K562 (cell line): ENCODE results near the gene SERPINB5.

ENCODE experiments used
- CBFB ChIP-seq: sonication (generic); formaldehyde crosslinking; IDR thresholded peaks from 2 replicates; pipeline ENCODE4 v1.4.0; 2020; ENCODE audit warnings: mild to moderate bottlenecking, missing genetic modification reagents
- KDM5B ChIP-seq: fragments of 200-600 bp; sonication (generic); IDR thresholded peaks from 2 replicates; pipeline ENCODE4 v1.6.1; 2012; ENCODE audit warnings: low read depth, mild to moderate bottlenecking, moderate library complexity, low read length, control low read depth, inconsistent platforms; ENCODE audit not compliant: insufficient replicate concordance
- RNF2 ChIP-seq: sonication (generic); IDR thresholded peaks from 2 replicates; pipeline ENCODE4 v1.6.1; 2016
- SMAD1 ChIP-seq: fragments of 150-350 bp; IDR thresholded peaks from 2 replicates; pipeline ENCODE4 v1.6.1; 2014; ENCODE audit warnings: low read length, low read depth; ENCODE audit not compliant: partially characterized antibody
- ZKSCAN8 ChIP-seq: fragments of 200-800 bp; sonication (Bioruptor generic); IDR thresholded peaks from 2 replicates; pipeline ENCODE4 v1.6.1; 2016; ENCODE audit warnings: missing genetic modification characterization, missing compliant biosample characterization
- ZNF57 ChIP-seq: fragments of 450-650 bp; formaldehyde crosslinking; IDR thresholded peaks from 2 replicates; pipeline ENCODE4 v1.4.0; 2020; ENCODE audit warnings: mild to moderate bottlenecking, moderate library complexity
- ZZZ3 ChIP-seq: fragments of 450-650 bp; IDR thresholded peaks from 2 replicates; pipeline ENCODE4 v1.6.1; 2016; ENCODE audit warnings: antibody characterized with exemption, mild to moderate bottlenecking, moderate library complexity

GRCh38 chr18:63445037-63445436 is 31.7 kb upstream of the SERPINB5 start:
- TF ChIP-seq RNF2 (no peak), ZKSCAN8 (CRISPR knock-in tag) (no peak), ZZZ3 (no peak), CBFB (CRISPR knock-in tag) (no peak), ZNF57 (no peak), KDM5B (no peak), SMAD1 (no peak)
